HepG2 (cell line): ENCODE data around the gene MBNL3. TPM values are rescaled to one million over a fixed set of nuclear protein-coding genes. Genes with fewer than 3 reads are reported as not detected.

Source experiments
- ERF ChIP-seq: IDR thresholded peaks from 2 replicates; pipeline ENCODE4 v1.6.1; 2018; ENCODE audit warnings: missing biosample characterization, missing genetic modification reagents
- FOXJ3 ChIP-seq: sonication (generic); formaldehyde crosslinking; IDR thresholded peaks from 2 replicates; pipeline ENCODE4 v1.4.0; 2020; ENCODE audit warnings: missing genetic modification reagents, mild to moderate bottlenecking, borderline replicate concordance
- HES4 ChIP-seq: sonication (generic); formaldehyde crosslinking; IDR thresholded peaks from 2 replicates; pipeline ENCODE4 v1.9.0; 2021; ENCODE audit warnings: mild to moderate bottlenecking, missing genetic modification reagents, borderline replicate concordance
- HNF4G ChIP-seq, 2 experiments: sonication (generic) in 1 of 2; formaldehyde crosslinking in 1 of 2; IDR thresholded peaks; 2 replicates each; pipeline versions ENCODE4 v1.4.0 to v1.6.1; 2011 to 2020; ENCODE audit warnings: borderline replicate concordance in 2 of 2, low read depth in 2 of 2, mild to moderate bottlenecking in 2 of 2, low read length in 1 of 2, missing genetic modification reagents in 1 of 2, moderate library complexity in 1 of 2
- JARID2 ChIP-seq: sonication (generic); formaldehyde crosslinking; IDR thresholded peaks from 2 replicates; pipeline ENCODE4 v1.8.1; 2023; ENCODE audit warnings: missing genetic modification reagents, inconsistent platforms; ENCODE audit not compliant: insufficient replicate concordance
- KAT8 ChIP-seq: IDR thresholded peaks from 2 replicates; pipeline ENCODE4 v1.6.1; 2016; ENCODE audit warnings: missing genetic modification reagents, missing compliant biosample characterization
- MAFK ChIP-seq, 2 experiments: IDR thresholded peaks in 1 of 2; conservative IDR thresholded peaks in 1 of 2; 2 replicates each; pipeline ENCODE4 v1.6.1; 2011; ENCODE audit warnings: improper control_type of control experiment in 2 of 2, low read length in 2 of 2
- MTF1 ChIP-seq: sonication (generic); formaldehyde crosslinking; IDR thresholded peaks from 2 replicates; pipeline ENCODE4 v1.5.0; 2020; ENCODE audit warnings: missing genetic modification reagents
- NPAS2 ChIP-seq: sonication (generic); formaldehyde crosslinking; IDR thresholded peaks from 2 replicates; pipeline ENCODE4 v1.8.0; 2022; ENCODE audit warnings: mild to moderate bottlenecking, missing genetic modification reagents, borderline replicate concordance
- NR2F6 ChIP-seq, 2 experiments: IDR thresholded peaks; 2 replicates each; pipeline ENCODE4 v1.6.1; 2016; ENCODE audit warnings: antibody characterized with exemption in 1 of 2, mild to moderate bottlenecking in 1 of 2
- POLR2A ChIP-seq, 2 experiments: IDR thresholded peaks; 2 replicates each; pipeline ENCODE4 v1.6.1; 2011; ENCODE audit warnings: low read depth in 2 of 2, low read length in 2 of 2, mild to moderate bottlenecking in 1 of 2, moderate library complexity in 1 of 2; ENCODE audit not compliant: insufficient read depth in 1 of 2
- RFXANK ChIP-seq: IDR thresholded peaks from 2 replicates; pipeline ENCODE4 v1.6.1; 2016
- SOX5 ChIP-seq: IDR thresholded peaks from 2 replicates; pipeline ENCODE4 v1.6.1; 2016; ENCODE audit warnings: borderline replicate concordance
- TAF1 ChIP-seq: sonication (generic); formaldehyde crosslinking; IDR thresholded peaks from 2 replicates; pipeline ENCODE4 v1.4.0; 2020; ENCODE audit warnings: missing genetic modification reagents
- THYN1 ChIP-seq: sonication (generic); formaldehyde crosslinking; IDR thresholded peaks from 2 replicates; pipeline ENCODE4 v1.8.1; 2023; ENCODE audit warnings: low read depth, mild to moderate bottlenecking, moderate library complexity, missing genetic modification reagents, borderline replicate concordance
- TSC22D2 ChIP-seq: sonication (generic); formaldehyde crosslinking; IDR thresholded peaks from 2 replicates; pipeline ENCODE4 v1.5.1; 2020; ENCODE audit warnings: missing genetic modification reagents, mild to moderate bottlenecking, borderline replicate concordance
- ZNF101 ChIP-seq: sonication (generic); formaldehyde crosslinking; IDR thresholded peaks from 2 replicates; pipeline ENCODE4 v1.4.0; 2020; ENCODE audit warnings: mild to moderate bottlenecking, low read depth, missing genetic modification reagents, borderline replicate concordance
- ZNF12 ChIP-seq: sonication (generic); formaldehyde crosslinking; IDR thresholded peaks from 2 replicates; pipeline ENCODE4 v1.5.0; 2020; ENCODE audit warnings: missing genetic modification reagents
- ZNF124 ChIP-seq: sonication (generic); formaldehyde crosslinking; IDR thresholded peaks from 2 replicates; pipeline ENCODE4 v1.4.0; 2020; ENCODE audit warnings: missing genetic modification reagents
- ZNF788 ChIP-seq: sonication (generic); formaldehyde crosslinking; IDR thresholded peaks from 2 replicates; pipeline ENCODE4 v1.5.0; 2020; ENCODE audit warnings: mild to moderate bottlenecking, missing genetic modification reagents, borderline replicate concordance
- ZNF850 ChIP-seq: sonication (generic); formaldehyde crosslinking; conservative IDR thresholded peaks from 2 replicates; pipeline ENCODE4 v1.9.0; 2021; ENCODE audit warnings: mild to moderate bottlenecking, missing genetic modification reagents
- ZNF883 ChIP-seq: sonication (generic); formaldehyde crosslinking; IDR thresholded peaks from 2 replicates; pipeline ENCODE4 v1.5.1; 2020; ENCODE audit warnings: mild to moderate bottlenecking, missing genetic modification reagents; ENCODE audit errors: not compliant biosample characterization
- ZSCAN31 ChIP-seq: sonication (generic); formaldehyde crosslinking; IDR thresholded peaks from 2 replicates; pipeline ENCODE4 v1.5.0; 2020; ENCODE audit warnings: low read depth, mild to moderate bottlenecking, missing genetic modification reagents
- polyA plus RNA-seq, 8 experiments: library from polyadenylated mRNA; depleted of rRNA in 3 of 8; stranded (reverse) in 7 of 8; unstranded in 1 of 8; fragments of >200 nt; fragmentation: Illumina TruSeq in 4 of 8; extraction: Trizol in 4 of 8; gene quantifications; 2 replicates each; pipeline versions ENCODE4 v1.2.1 to v1.2.3, GENCODE V29; 2011 to 2016; ENCODE audit warnings: low read depth in 4 of 8, missing spikeins in 1 of 8, mixed read lengths in 1 of 8; ENCODE audit not compliant: insufficient read depth in 1 of 8
- total RNA-seq, 5 experiments: library from RNA; depleted of rRNA; stranded (reverse); fragments of >200 nt; fragmentation: Illumina TruSeq; extraction: Trizol; gene quantifications; 2 replicates each; pipeline ENCODE4 v1.2.3, GENCODE V29; 2016; ENCODE audit warnings: low read depth in 1 of 5
- TF ChIP-seq, protein P1 (sequence below): sonication (generic); formaldehyde crosslinking; IDR thresholded peaks from 2 replicates; pipeline ENCODE4 v1.4.0; 2020; ENCODE audit warnings: mild to moderate bottlenecking, low read depth, missing genetic modification reagents
- TF ChIP-seq, protein P2 (sequence below): sonication (generic); formaldehyde crosslinking; IDR thresholded peaks from 2 replicates; pipeline ENCODE4 v1.8.0; 2022; ENCODE audit warnings: missing genetic modification reagents, low read depth, mild to moderate bottlenecking, borderline replicate concordance
- TF ChIP-seq, protein P3 (sequence below): sonication (generic); formaldehyde crosslinking; IDR thresholded peaks from 2 replicates; pipeline ENCODE4 v1.4.0; 2020; ENCODE audit warnings: missing genetic modification reagents
- TF ChIP-seq, protein P4 (sequence below): fragments of 450-650 bp; IDR thresholded peaks from 2 replicates; pipeline ENCODE4 v1.6.1; 2016

Gene MBNL3
- total and polyA plus RNA-seq, 2 of the 13 experiments (the other 11 are each of a cell fraction or from before 2014, with no cell fraction given), result 155 to 257 TPM

DNA sequence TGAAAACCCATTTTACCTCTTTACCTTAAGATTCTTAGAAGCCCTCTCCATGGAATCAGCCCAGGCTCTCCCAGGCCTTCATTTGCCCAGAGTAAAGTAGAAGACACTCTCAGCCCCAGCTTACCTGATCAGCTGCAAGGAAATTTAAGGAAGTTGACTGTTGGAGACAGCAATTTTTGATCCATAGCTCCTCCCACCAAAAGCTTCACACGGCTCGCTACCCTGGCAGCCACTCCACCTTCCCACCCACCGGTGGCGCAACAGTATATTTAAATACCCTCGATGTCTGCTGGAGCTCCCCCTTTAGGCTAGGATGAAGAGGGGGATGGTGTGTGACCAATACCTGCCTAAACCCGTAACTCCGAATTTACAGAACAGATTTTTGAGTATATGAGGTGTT, 75.4 kb downstream of the MBNL3 start (continued):
- TF ChIP-seq JARID2 (CRISPR knock-in tag) (no peak), NPAS2 (CRISPR knock-in tag) (no peak), HES4 (CRISPR knock-in tag) (no peak), TAF1 (CRISPR knock-in tag) (peak; percentile 51; the same call in 1 of the 2 replicates), NR2F6 (IDR thresholded peaks at IDR 0.05) (no peak), NR2F6 (CRISPR knock-in tag; IDR thresholded peaks at IDR 0.05) (no peak), POLR2A (IDR thresholded peaks at IDR 0.05; ENCODE audit: insufficient read depth in 1 of 2, low read depth in 2 of 2, low read length in 2 of 2) (peak in 1 of 2 experiments; percentile 61; a peak in 2 of 4 replicates), ERF (CRISPR knock-in tag) (no peak), KAT8 (CRISPR knock-in tag) (no peak), THYN1 (no peak), HNF4G (IDR thresholded peaks at IDR 0.05; ENCODE audit: borderline replicate concordance, low read depth, low read length) (no peak), HNF4G (CRISPR knock-in tag; IDR thresholded peaks at IDR 0.05; ENCODE audit: borderline replicate concordance, low read depth) (no peak), ZNF101 (CRISPR knock-in tag) (no peak), ZNF788 (no peak), RFXANK (CRISPR knock-in tag) (no peak), MAFK (conservative IDR thresholded peaks at IDR 0.05 in 1 of 2, IDR thresholded peaks at IDR 0.05 in 1 of 2; ENCODE audit: low read length in 2 of 2) (no peak), MTF1 (peak; percentile 97), ZNF850 (CRISPR knock-in tag) (no peak), SOX5 (CRISPR knock-in tag) (peak; percentile 30; the same call in 1 of the 2 replicates), ZNF883 (CRISPR knock-in tag) (no peak), ZNF124 (CRISPR knock-in tag) (no peak), FOXJ3 (CRISPR knock-in tag) (no peak), ZSCAN31 (CRISPR knock-in tag) (no peak), ZNF12 (CRISPR knock-in tag) (no peak), TSC22D2 (CRISPR knock-in tag) (no peak)
- TF ChIP-seq, protein P1, sequence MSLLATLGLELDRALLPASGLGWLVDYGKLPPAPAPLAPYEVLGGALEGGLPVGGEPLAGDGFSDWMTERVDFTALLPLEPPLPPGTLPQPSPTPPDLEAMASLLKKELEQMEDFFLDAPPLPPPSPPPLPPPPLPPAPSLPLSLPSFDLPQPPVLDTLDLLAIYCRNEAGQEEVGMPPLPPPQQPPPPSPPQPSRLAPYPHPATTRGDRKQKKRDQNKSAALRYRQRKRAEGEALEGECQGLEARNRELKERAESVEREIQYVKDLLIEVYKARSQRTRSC (CRISPR knock-in tag), result no peak
- TF ChIP-seq, protein P2, sequence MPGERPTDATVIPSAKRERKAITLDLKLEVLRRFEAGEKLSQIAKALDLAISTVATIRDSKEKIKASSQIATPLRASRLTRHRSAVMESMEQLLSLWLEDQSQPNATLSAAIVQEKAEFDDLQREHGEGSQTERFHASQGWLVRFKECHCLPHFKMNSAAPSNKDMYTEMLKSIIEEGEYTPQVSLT (CRISPR knock-in tag), result no peak
- TF ChIP-seq, protein P3, sequence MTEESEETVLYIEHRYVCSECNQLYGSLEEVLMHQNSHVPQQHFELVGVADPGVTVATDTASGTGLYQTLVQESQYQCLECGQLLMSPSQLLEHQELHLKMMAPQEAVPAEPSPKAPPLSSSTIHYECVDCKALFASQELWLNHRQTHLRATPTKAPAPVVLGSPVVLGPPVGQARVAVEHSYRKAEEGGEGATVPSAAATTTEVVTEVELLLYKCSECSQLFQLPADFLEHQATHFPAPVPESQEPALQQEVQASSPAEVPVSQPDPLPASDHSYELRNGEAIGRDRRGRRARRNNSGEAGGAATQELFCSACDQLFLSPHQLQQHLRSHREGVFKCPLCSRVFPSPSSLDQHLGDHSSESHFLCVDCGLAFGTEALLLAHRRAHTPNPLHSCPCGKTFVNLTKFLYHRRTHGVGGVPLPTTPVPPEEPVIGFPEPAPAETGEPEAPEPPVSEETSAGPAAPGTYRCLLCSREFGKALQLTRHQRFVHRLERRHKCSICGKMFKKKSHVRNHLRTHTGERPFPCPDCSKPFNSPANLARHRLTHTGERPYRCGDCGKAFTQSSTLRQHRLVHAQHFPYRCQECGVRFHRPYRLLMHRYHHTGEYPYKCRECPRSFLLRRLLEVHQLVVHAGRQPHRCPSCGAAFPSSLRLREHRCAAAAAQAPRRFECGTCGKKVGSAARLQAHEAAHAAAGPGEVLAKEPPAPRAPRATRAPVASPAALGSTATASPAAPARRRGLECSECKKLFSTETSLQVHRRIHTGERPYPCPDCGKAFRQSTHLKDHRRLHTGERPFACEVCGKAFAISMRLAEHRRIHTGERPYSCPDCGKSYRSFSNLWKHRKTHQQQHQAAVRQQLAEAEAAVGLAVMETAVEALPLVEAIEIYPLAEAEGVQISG (CRISPR knock-in tag), result peak; percentile 80
- TF ChIP-seq, protein P4, sequence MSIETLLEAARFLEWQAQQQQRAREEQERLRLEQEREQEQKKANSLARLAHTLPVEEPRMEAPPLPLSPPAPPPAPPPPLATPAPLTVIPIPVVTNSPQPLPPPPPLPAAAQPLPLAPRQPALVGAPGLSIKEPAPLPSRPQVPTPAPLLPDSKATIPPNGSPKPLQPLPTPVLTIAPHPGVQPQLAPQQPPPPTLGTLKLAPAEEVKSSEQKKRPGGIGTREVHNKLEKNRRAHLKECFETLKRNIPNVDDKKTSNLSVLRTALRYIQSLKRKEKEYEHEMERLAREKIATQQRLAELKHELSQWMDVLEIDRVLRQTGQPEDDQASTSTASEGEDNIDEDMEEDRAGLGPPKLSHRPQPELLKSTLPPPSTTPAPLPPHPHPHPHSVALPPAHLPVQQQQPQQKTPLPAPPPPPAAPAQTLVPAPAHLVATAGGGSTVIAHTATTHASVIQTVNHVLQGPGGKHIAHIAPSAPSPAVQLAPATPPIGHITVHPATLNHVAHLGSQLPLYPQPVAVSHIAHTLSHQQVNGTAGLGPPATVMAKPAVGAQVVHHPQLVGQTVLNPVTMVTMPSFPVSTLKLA, result no peak
